ENCODE data around the gene NAALADL2.

Gene NAALADL2

DNA sequence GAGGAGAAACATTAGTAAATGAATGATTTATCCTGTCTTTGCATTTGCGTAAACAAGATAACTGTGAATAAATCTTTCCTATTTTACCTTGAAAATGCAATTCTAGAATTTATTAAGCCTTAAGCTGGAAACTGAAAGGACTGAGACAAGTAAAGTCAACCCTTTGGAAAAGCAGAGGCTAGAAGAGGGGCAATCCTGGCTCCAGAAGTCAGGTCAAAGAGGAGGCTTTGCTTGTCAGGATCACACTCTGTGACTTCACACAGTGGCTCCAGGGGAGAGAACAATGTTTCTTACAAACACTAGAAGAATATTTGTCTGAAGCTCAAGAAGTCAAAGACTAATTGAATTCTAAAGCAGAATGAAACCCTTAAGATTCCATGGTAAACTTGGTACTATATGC, 530.4 kb downstream of the NAALADL2 start:
- no peak for DNase-seq (ENCODE audit: low read depth)
- no peak overlapping the region for H3K4me3 ChIP-seq (ENCODE audit: low read depth, low read length)
- TF ChIP-seq, protein P1, sequence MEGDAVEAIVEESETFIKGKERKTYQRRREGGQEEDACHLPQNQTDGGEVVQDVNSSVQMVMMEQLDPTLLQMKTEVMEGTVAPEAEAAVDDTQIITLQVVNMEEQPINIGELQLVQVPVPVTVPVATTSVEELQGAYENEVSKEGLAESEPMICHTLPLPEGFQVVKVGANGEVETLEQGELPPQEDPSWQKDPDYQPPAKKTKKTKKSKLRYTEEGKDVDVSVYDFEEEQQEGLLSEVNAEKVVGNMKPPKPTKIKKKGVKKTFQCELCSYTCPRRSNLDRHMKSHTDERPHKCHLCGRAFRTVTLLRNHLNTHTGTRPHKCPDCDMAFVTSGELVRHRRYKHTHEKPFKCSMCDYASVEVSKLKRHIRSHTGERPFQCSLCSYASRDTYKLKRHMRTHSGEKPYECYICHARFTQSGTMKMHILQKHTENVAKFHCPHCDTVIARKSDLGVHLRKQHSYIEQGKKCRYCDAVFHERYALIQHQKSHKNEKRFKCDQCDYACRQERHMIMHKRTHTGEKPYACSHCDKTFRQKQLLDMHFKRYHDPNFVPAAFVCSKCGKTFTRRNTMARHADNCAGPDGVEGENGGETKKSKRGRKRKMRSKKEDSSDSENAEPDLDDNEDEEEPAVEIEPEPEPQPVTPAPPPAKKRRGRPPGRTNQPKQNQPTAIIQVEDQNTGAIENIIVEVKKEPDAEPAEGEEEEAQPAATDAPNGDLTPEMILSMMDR (IDR thresholded peaks at IDR 0.05; ENCODE audit: low read depth, low read length, missing control alignments) = no peak
- in situ Hi-C loops (cut with HindIII; ENCODE audit: low sequenced_read_pairs) = no loop called here

DNA sequence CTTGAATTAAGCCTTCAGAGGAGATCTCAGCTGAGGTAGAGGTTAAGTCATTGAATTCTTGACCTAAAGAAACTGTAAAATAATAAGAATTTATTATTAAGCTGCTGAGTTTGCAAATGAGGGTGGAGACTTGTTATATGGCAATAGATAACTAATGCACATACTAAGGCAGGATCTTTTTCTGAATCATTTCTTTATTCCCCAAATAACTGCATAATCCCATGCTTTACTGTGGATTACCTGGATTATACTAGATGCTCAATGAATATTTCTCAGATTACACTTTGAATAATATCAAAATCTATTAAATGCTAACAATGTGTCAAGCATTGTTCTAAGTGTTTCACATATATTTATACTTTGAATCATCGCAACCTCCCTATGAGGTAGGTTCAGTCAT, 532.5 kb downstream of the NAALADL2 start:
- no peak overlapping the region for H3K4me3 ChIP-seq (ENCODE audit: low read depth, low read length)
- DNase-seq (ENCODE audit: low read depth) = no peak
- in situ Hi-C loops (cut with HindIII; ENCODE audit: low sequenced_read_pairs) = no loop called here
- TF ChIP-seq, protein P1 (IDR thresholded peaks at IDR 0.05; ENCODE audit: low read depth, low read length, missing control alignments) = no peak

DNA sequence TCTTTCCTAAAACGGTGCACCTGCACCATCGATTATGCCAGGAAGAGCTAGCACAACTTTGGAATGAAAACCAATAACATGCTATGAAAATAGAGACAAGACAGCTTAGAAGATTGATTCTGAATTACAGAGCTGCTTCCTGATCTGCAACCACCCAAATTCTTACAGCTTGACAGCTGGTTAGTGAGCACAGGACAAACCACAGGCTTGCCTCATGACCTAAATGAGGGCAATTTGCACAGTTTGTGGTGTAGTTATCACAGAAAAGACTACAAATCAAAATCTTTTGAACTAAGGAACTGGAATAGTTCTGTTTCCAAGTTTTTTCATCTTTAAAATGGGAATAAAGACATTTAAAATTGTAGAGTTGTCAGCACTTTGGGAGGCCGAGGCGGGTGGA, 533.5 kb downstream of the NAALADL2 start:
- TF ChIP-seq, protein P1 (IDR thresholded peaks at IDR 0.05; ENCODE audit: low read depth, low read length, missing control alignments) = no peak
- no peak for DNase-seq (ENCODE audit: low read depth)
- no peak overlapping the region for H3K4me3 ChIP-seq (ENCODE audit: low read depth, low read length)
- in situ Hi-C loops (cut with HindIII; ENCODE audit: low sequenced_read_pairs) = no loop called here

DNA sequence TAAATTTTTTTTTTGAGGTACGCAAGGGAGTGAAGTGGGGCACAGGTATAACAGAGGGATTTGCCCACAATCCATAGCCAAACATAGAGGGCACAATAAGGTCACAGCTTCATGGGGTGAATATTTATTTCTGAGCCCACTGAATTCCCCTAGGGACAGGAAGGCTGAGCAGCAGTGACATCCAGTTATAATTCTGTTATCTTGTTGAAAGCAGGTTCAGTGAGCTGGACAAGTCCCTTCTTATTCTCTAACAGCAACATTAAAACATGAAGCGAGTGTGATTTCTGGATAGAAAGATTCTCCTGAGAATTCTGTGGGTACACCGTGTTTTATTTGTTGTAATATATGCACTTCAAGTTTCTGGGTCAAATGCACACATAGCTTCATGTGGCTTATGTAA, 538.2 kb downstream of the NAALADL2 start:
- DNase-seq (ENCODE audit: low read depth) = no peak
- no peak overlapping the region for H3K4me3 ChIP-seq (ENCODE audit: low read depth, low read length)
- TF ChIP-seq, protein P1 (IDR thresholded peaks at IDR 0.05; ENCODE audit: low read depth, low read length, missing control alignments) = no peak
- in situ Hi-C loops (cut with HindIII; ENCODE audit: low sequenced_read_pairs) = no loop called here

DNA sequence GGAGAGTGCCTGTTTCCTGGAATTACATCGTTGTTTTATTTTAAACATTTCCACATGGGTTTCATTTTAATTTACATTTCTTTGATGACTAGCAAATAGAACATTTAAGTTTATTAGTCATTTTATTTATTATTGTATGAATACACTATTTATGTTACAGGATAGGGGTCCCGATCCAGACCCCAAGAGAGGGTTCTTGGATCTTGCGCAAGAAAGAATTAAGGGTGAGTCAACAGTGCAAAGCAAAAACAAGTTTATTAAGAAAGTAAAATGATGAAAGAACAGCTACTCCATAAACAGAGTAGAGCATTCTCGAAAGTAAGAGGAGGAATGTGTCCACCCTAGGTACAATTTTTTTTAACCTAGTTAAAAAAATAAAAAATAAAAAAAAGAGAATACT, 539.5 kb downstream of the NAALADL2 start:
- in situ Hi-C loops (cut with HindIII; ENCODE audit: low sequenced_read_pairs) = no loop called here
- TF ChIP-seq, protein P1 (IDR thresholded peaks at IDR 0.05; ENCODE audit: low read depth, low read length, missing control alignments) = no peak
- H3K4me3 ChIP-seq (ENCODE audit: low read depth, low read length) = no peak overlapping the region
- DNase-seq (ENCODE audit: low read depth) = no peak

DNA sequence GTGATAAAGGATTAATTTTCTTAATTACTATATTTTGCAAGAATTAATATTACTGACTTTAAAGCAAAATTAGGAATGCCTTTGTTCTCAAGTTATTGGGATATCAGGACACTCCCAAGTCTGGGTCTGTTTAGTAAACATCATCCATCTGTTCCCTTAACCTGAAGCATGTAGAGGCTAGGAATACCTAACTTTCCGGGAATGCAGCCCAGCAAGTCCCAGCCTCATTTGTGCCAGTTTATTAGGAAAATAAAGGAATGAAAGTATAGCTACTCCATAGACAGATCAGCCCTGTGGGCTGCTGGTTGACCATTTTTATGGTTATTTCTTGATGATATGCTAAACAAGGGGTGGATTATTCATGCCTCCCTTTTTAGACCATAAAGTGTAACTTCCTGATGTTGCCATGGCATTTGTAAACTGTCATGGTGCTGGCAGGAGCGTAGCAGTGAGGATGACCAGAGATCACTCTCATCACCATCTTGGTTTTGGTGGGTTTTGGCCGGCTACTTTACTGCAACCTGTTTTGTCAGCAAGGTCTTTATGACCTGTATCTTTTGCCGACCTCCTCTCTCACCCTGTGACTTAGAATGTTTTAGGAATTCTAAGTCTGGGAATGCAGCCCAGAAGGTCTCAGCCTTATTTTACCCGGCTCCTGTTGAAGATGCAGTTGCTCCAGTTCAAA, 540.2 kb downstream of the NAALADL2 start:
- no peak for DNase-seq (ENCODE audit: low read depth)
- in situ Hi-C loops (cut with HindIII; ENCODE audit: low sequenced_read_pairs) = no loop called here
- no peak overlapping the region for H3K4me3 ChIP-seq (ENCODE audit: low read depth, low read length)
- TF ChIP-seq, protein P1 (IDR thresholded peaks at IDR 0.05; ENCODE audit: low read depth, low read length, missing control alignments) = no peak

All from astrocyte of the cerebellum (primary cell).